Caco-2 (cell line): ENCODE results near the gene MCTP1. TPM values are rescaled to one million over a fixed set of nuclear protein-coding genes. Genes with fewer than 3 reads are reported as not detected.

Source experiments
- BruUV-seq: library from RNA; stranded (reverse); fragments of 400-500 nt; replicated peaks from 2 replicates; lab custom pipeline; 2021; lab: Mats Ljungman, UMichigan
- CTCF ChIA-PET: fragments of 300-600 bp; sonication (Branson Sonifier 250); formaldehyde crosslinking; loops from one replicate; lab custom pipeline; 2022; ENCODE audit warnings: antibody characterized with exemption; lab: Charles Lee
- POLR2A ChIA-PET: fragments of 300-600 bp; sonication (Branson Sonifier 250); formaldehyde crosslinking; loops from one replicate; lab custom pipeline; 2022; ENCODE audit warnings: antibody characterized with exemption; lab: Charles Lee
- DNase-seq, 2 experiments: peaks; one replicate each; pipeline versions ENCODE4 v3.0.0 to v3.0.0-alpha.2; 2020 to 2022
- H3K27me3 ChIP-seq: replicated peaks from 2 replicates; pipeline ENCODE4 v1.6.0; 2011; ENCODE audit warnings: low read length; ENCODE audit not compliant: control insufficient read depth, insufficient read depth
- H3K36me3 ChIP-seq: 2 replicates; pipeline ENCODE4 v1.5.1; 2011; ENCODE audit warnings: low read length; ENCODE audit not compliant: control insufficient read depth, insufficient read depth
- H3K4me1 ChIP-seq: fragments of 250-450 bp; sonication (Bioruptor Pico); 2 replicates; pipeline ENCODE4 v1.5.1; 2020; ENCODE audit warnings: mild to moderate bottlenecking
- H3K4me3 ChIP-seq: 2 replicates; pipeline ENCODE4 v1.5.1; 2011; ENCODE audit warnings: low read depth, mild to moderate bottlenecking, control low read depth, low read length
- H3K9me3 ChIP-seq: fragments of 250-450 bp; sonication (Bioruptor Pico); 2 replicates; pipeline ENCODE4 v1.5.1; 2020; ENCODE audit warnings: mild to moderate bottlenecking, moderate library complexity
- H3K27ac Mint-ChIP-seq: one replicate; pipeline ENCODE4 v1.8.0; 2022; ENCODE audit warnings: mixed read lengths; ENCODE audit not compliant: unreplicated experiment
- H3K27me3 Mint-ChIP-seq: one replicate; pipeline ENCODE4 v1.8.0; 2022; ENCODE audit warnings: mixed read lengths; ENCODE audit not compliant: insufficient read depth, unreplicated experiment
- H3K36me3 Mint-ChIP-seq: one replicate; pipeline ENCODE4 v1.8.0; 2022; ENCODE audit warnings: mild to moderate bottlenecking, mixed read lengths; ENCODE audit not compliant: insufficient read depth, unreplicated experiment
- H3K4me1 Mint-ChIP-seq: one replicate; pipeline ENCODE4 v1.8.0; 2022; ENCODE audit warnings: low read depth, mixed read lengths; ENCODE audit not compliant: unreplicated experiment
- H3K4me3 Mint-ChIP-seq: one replicate; pipeline ENCODE4 v1.8.0; 2022; ENCODE audit warnings: mild to moderate bottlenecking, moderate library complexity, mixed read lengths; ENCODE audit not compliant: unreplicated experiment
- H3K9me3 Mint-ChIP-seq: one replicate; pipeline ENCODE4 v1.8.0; 2022; ENCODE audit warnings: mixed read lengths; ENCODE audit not compliant: unreplicated experiment
- intact Hi-C: fragments of 100-400 bp; cut with micrococcal nuclease; formaldehyde crosslinking; loops from one replicate; pipeline ENCODE4 v1.10.0; 2022; ENCODE audit not compliant: unreplicated experiment
- total RNA-seq: library from RNA; stranded (reverse); gene quantifications from 2 replicates; pipeline ENCODE4 v1.2.3, GENCODE V29; 2022
- TF ChIP-seq, protein P1 (sequence below), 2 experiments: fragments of 200-600 bp in 1 of 2; IDR thresholded peaks; 1 replicate in 1 of 2; 2 replicates in 1 of 2; pipeline versions ENCODE4 v1.5.1 to v1.8.0; 2011 to 2022; ENCODE audit warnings: antibody characterized with exemption in 1 of 2, control low read depth in 1 of 2, inconsistent platforms in 1 of 2, low read depth in 1 of 2, low read length in 1 of 2, mild to moderate bottlenecking in 1 of 2, moderate library complexity in 1 of 2; ENCODE audit not compliant: insufficient read depth in 1 of 2, severe bottlenecking in 1 of 2, unreplicated experiment in 1 of 2

Gene MCTP1
- total RNA-seq, 1 experiment from 2014 or later: 3.2 TPM

DNA sequence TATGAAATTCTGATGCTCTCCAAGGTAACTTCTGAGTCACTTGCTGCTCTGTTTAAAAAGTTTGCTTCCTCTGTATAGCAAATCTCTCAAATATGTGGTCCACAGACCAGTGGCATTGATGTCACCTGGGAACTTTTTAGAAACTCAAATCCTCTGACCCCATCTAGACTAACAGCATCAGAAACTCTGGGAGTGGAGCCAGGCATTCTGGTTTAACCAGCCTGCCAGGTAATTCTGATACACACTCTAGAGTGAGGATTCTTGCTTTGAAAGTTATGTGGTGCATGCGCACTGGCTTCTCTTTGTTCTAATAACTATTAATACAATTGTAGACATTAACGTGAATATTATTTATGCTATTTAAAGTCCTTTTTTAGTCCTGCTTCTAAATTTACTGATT lies 368.3 kb downstream of the MCTP1 start:
- Histone ChIP-seq H3K27me3 (no peaks in the 10 kb centered on the region), H3K4me1 (no peaks in the 10 kb centered on the region), H3K9me3 (no peaks in the 10 kb centered on the region), H3K36me3 (no peaks in the 10 kb centered on the region), H3K4me3 (no peak overlapping the region)
- H3K4me1 Mint-ChIP-seq: no peaks in the 10 kb centered on the region
- CTCF ChIA-PET: no interaction called here
- no peak for DNase-seq
- intact Hi-C loops: no loop called here
- H3K27ac Mint-ChIP-seq: no peak overlapping the region
- no TSS peak for BruUV-seq
- no peak overlapping the region for H3K4me3 Mint-ChIP-seq
- H3K36me3 Mint-ChIP-seq: no peaks in the 10 kb centered on the region
- POLR2A ChIA-PET: no interaction called here
- H3K27me3 Mint-ChIP-seq: peaks cover 4% of the 10 kb centered on the region
- no peaks in the 10 kb centered on the region for H3K9me3 Mint-ChIP-seq
- TF ChIP-seq, protein P1, sequence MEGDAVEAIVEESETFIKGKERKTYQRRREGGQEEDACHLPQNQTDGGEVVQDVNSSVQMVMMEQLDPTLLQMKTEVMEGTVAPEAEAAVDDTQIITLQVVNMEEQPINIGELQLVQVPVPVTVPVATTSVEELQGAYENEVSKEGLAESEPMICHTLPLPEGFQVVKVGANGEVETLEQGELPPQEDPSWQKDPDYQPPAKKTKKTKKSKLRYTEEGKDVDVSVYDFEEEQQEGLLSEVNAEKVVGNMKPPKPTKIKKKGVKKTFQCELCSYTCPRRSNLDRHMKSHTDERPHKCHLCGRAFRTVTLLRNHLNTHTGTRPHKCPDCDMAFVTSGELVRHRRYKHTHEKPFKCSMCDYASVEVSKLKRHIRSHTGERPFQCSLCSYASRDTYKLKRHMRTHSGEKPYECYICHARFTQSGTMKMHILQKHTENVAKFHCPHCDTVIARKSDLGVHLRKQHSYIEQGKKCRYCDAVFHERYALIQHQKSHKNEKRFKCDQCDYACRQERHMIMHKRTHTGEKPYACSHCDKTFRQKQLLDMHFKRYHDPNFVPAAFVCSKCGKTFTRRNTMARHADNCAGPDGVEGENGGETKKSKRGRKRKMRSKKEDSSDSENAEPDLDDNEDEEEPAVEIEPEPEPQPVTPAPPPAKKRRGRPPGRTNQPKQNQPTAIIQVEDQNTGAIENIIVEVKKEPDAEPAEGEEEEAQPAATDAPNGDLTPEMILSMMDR (IDR thresholded peaks at IDR 0.05; ENCODE audit: insufficient read depth in 1 of 2, low read depth in 1 of 2, low read length in 1 of 2, severe bottlenecking in 1 of 2, unreplicated experiment in 1 of 2): no peak

DNA sequence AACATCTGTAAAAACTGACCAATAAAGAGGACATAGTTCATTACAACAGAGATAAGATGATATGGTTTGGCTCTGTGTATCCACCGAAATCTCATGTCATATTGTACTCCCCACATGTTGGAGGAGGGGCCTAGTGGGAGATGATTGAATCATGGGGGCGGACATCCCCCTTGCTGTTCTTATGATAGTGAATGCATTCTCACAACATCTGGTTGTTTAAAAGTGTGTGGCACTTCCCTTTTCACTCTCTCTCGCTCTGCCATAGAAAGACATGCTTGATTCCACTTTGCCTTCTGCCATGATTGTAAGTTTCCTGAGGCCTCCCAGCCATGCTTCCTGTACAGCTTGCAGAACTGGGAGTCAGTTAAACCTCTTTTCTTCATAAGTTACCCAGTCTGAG lies 373.6 kb downstream of the MCTP1 start:
- ChIA-PET CTCF (no interaction called here), POLR2A (no interaction called here)
- Histone ChIP-seq H3K27me3 (no peaks in the 10 kb centered on the region), H3K4me1 (no peaks in the 10 kb centered on the region), H3K36me3 (no peaks in the 10 kb centered on the region), H3K9me3 (no peaks in the 10 kb centered on the region), H3K4me3 (no peak overlapping the region)
- TF ChIP-seq, protein P1 (IDR thresholded peaks at IDR 0.05; ENCODE audit: insufficient read depth in 1 of 2, low read depth in 1 of 2, low read length in 1 of 2, severe bottlenecking in 1 of 2, unreplicated experiment in 1 of 2): no peak
- no peaks in the 10 kb centered on the region for H3K4me1 Mint-ChIP-seq
- H3K36me3 Mint-ChIP-seq: no peaks in the 10 kb centered on the region
- no TSS peak for BruUV-seq
- intact Hi-C loops: no loop called here
- peaks cover 3% of the 10 kb centered on the region for H3K27me3 Mint-ChIP-seq
- no peaks in the 10 kb centered on the region for H3K9me3 Mint-ChIP-seq
- H3K4me3 Mint-ChIP-seq: no peak overlapping the region
- H3K27ac Mint-ChIP-seq: no peak overlapping the region
- no peak for DNase-seq

DNA sequence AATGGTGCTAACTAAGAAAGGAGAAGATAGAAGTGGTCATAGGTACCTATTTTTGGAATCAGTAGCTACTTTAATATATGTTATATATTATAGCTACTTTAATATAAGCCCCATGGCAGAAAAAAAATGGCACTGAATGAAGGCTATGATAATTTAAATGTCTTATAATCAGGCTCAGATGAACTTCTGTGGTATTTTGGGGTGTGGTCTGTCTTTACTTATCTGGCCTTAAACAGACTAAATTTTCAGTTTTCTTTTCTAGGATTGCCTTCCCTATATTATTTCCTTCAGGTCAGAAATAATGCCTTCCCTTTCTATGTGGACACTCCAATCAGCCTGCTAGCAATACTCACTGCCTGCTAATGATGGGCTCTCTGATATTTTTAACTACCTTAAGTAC lies 374.2 kb downstream of the MCTP1 start:
- H3K4me1 Mint-ChIP-seq: no peaks in the 10 kb centered on the region
- POLR2A ChIA-PET: no interaction called here
- H3K27me3 ChIP-seq: no peaks in the 10 kb centered on the region
- H3K36me3 ChIP-seq: no peaks in the 10 kb centered on the region
- no peak overlapping the region for H3K27ac Mint-ChIP-seq
- CTCF ChIA-PET: no interaction called here
- intact Hi-C loops: no loop called here
- DNase-seq: no peak
- no peaks in the 10 kb centered on the region for H3K36me3 Mint-ChIP-seq
- H3K9me3 Mint-ChIP-seq: no peaks in the 10 kb centered on the region
- no peak overlapping the region for H3K4me3 ChIP-seq
- H3K4me3 Mint-ChIP-seq: no peak overlapping the region
- peaks cover 3% of the 10 kb centered on the region for H3K27me3 Mint-ChIP-seq
- no peaks in the 10 kb centered on the region for H3K9me3 ChIP-seq
- BruUV-seq: no TSS peak
- TF ChIP-seq, protein P1 (IDR thresholded peaks at IDR 0.05; ENCODE audit: insufficient read depth in 1 of 2, low read depth in 1 of 2, low read length in 1 of 2, severe bottlenecking in 1 of 2, unreplicated experiment in 1 of 2): no peak
- no peaks in the 10 kb centered on the region for H3K4me1 ChIP-seq
